Forelimb muscle (tissue), 1 donor: ENCODE measurements around the gene MIPOL1. TPM values are rescaled to one million over a fixed set of nuclear protein-coding genes. Genes with fewer than 3 reads are reported as not detected.
A peak's percentile ranks its signal among the peaks of the same experiment; 100 is the strongest.
"Not testable (repeated sequence)": the region's sequence is repeated elsewhere in the genome, so short reads cannot be mapped to it uniquely, and the experiment has no call there.

Experiments used
- DNase-seq: peaks from one replicate; pipeline ENCODE4 v3.0.0-alpha.2; 2013; ENCODE audit warnings: low read depth
- polyA plus RNA-seq: library from polyadenylated mRNA; unstranded; fragments of 120-200 nt; gene quantifications from one replicate; pipeline ENCODE4 v1.2.1, GENCODE V29; 2013; ENCODE audit not compliant: insufficient read length

Gene MIPOL1
- polyA plus RNA-seq, 1 donor, result 4.8 TPM

- no peak for DNase-seq
These were observed 87.5 kb downstream of the MIPOL1 start for GRCh38 chr14:37285220-37285619.

- no peak for DNase-seq
These were observed 92.0 kb downstream of the MIPOL1 start for GRCh38 chr14:37289688-37290087.

- DNase-seq, result not testable (repeated sequence)
These were observed 97.5 kb downstream of the MIPOL1 start for GRCh38 chr14:37295262-37295661.

- DNase-seq, result no peak
These were observed 113.5 kb downstream of the MIPOL1 start for GRCh38 chr14:37311252-37311651.

GRCh38 chr14:37318938-37319337, 121.2 kb downstream of the MIPOL1 start:
- DNase-seq, result no peak

- no peak for DNase-seq
These were observed 122.4 kb downstream of the MIPOL1 start for GRCh38 chr14:37320106-37320505.

- DNase-seq, result no peak
These were observed 127.6 kb downstream of the MIPOL1 start for GRCh38 chr14:37325332-37325731.

GRCh38 chr14:37326434-37326833, 128.7 kb downstream of the MIPOL1 start:
- no peak for DNase-seq

- DNase-seq, result not testable (repeated sequence)
These were observed 130.2 kb downstream of the MIPOL1 start for GRCh38 chr14:37327933-37328332.

- DNase-seq, result no peak
These were observed 130.9 kb downstream of the MIPOL1 start for GRCh38 chr14:37328673-37329072.

GRCh38 chr14:37329189-37330001, 131.7 kb downstream of the MIPOL1 start:
- DNase-seq, result no peak

GRCh38 chr14:37330910-37331309, 133.2 kb downstream of the MIPOL1 start:
- no peak for DNase-seq

GRCh38 chr14:37340353-37340752, 142.6 kb downstream of the MIPOL1 start:
- DNase-seq, result no peak

- peak; percentile 2 for DNase-seq
These were observed 145.8 kb downstream of the MIPOL1 start for GRCh38 chr14:37343307-37344094.

GRCh38 chr14:37363661-37364060, 165.9 kb downstream of the MIPOL1 start:
- no peak for DNase-seq

GRCh38 chr14:37369425-37369824, 171.7 kb downstream of the MIPOL1 start:
- DNase-seq, result no peak

- no peak for DNase-seq
These were observed 177.8 kb downstream of the MIPOL1 start for GRCh38 chr14:37375566-37375965.

GRCh38 chr14:37376944-37377609, 179.3 kb downstream of the MIPOL1 start:
- no peak for DNase-seq

- DNase-seq, result no peak
These were observed 187.3 kb downstream of the MIPOL1 start for GRCh38 chr14:37384870-37385596.

- not testable (repeated sequence) for DNase-seq
These were observed 199.6 kb downstream of the MIPOL1 start for GRCh38 chr14:37397157-37397940.

- DNase-seq, result no peak
These were observed 200.1 kb downstream of the MIPOL1 start for GRCh38 chr14:37397941-37398215.
